GM19324 (cell line): Measurements from ENCODE around the gene COL6A2.

Experiments
- ATAC-seq: cut with Tn5 transposase; IDR thresholded peaks from one replicate; pipeline ENCODE4 v1.9.1; 2021; ENCODE audit warnings: mild to moderate bottlenecking, moderate library complexity; ENCODE audit not compliant: unreplicated experiment, low FRiP score

COL6A2 gene

GRCh38 chr21:46151989-46152926, 54.3 kb downstream of the COL6A2 start:
- no peak for ATAC-seq

- no peak for ATAC-seq
Measured at GRCh38 chr21:46152927-46153246, 55.0 kb downstream of the COL6A2 start.

- no peak for ATAC-seq
Measured at GRCh38 chr21:46153247-46154154, 55.6 kb downstream of the COL6A2 start.

GRCh38 chr21:46154155-46154954, 56.4 kb downstream of the COL6A2 start:
- ATAC-seq, result no peak

GRCh38 chr21:46154955-46155513, 57.1 kb downstream of the COL6A2 start:
- ATAC-seq, result no peak

GRCh38 chr21:46155514-46156377, 57.8 kb downstream of the COL6A2 start, which contains the start of gene FTCD:
Gene FTCD, minus strand, starts transcription at chr21:46155579. Its CDS starts 56 bp downstream, at chr21:46155523.
- no peak for ATAC-seq

GRCh38 chr21:46156378-46156645, 58.4 kb downstream of the COL6A2 start:
- no peak for ATAC-seq

- ATAC-seq, result no peak
Measured at GRCh38 chr21:46156678-46157077, 58.8 kb downstream of the COL6A2 start.

GRCh38 chr21:46157396-46157986, 59.6 kb downstream of the COL6A2 start:
- ATAC-seq, result no peak

- no peak for ATAC-seq
Measured at GRCh38 chr21:46157987-46158451, 60.1 kb downstream of the COL6A2 start.

- no peak for ATAC-seq
Measured at GRCh38 chr21:46158666-46159300, 60.9 kb downstream of the COL6A2 start.

- ATAC-seq, result no peak
Measured at GRCh38 chr21:46159390-46159789, 61.5 kb downstream of the COL6A2 start.

- no peak for ATAC-seq
Measured at GRCh38 chr21:46159841-46160656, 62.1 kb downstream of the COL6A2 start.

- no peak for ATAC-seq
Measured at GRCh38 chr21:46160657-46160906, 62.7 kb downstream of the COL6A2 start.

- no peak for ATAC-seq
Measured at GRCh38 chr21:46160907-46161632, 63.2 kb downstream of the COL6A2 start.

- ATAC-seq, result no peak
Measured at GRCh38 chr21:46161633-46162592, 64.0 kb downstream of the COL6A2 start.
